K562 (cell line): ENCODE data around the gene FKBP2.
A peak's percentile ranks its signal among the peaks of the same experiment; 100 is the strongest.

Experiments
- BHLHE40 ChIP-seq: IDR thresholded peaks from 2 replicates; pipeline ENCODE4 v1.6.1; 2011; ENCODE audit warnings: low read length, improper control_type of control experiment
- HDAC6 ChIP-seq: IDR thresholded peaks from 2 replicates; pipeline ENCODE4 v1.6.1; 2012; ENCODE audit warnings: low read depth, mild to moderate bottlenecking, control low read depth, inconsistent platforms, low read length, moderate library complexity
- HNRNPH1 ChIP-seq: fragments of 200-400 bp; formaldehyde crosslinking; optimal IDR thresholded peaks from 2 replicates; pipeline ENCODE3; 2017; ENCODE audit warnings: low read depth, mild to moderate bottlenecking, low read length, moderate library complexity
- HNRNPK ChIP-seq: fragments of 200-400 bp; formaldehyde crosslinking; IDR thresholded peaks from one replicate; pipeline ENCODE4 v1.6.1; 2018; ENCODE audit warnings: mild to moderate bottlenecking, low read depth, low read length; ENCODE audit not compliant: poor library complexity, severe bottlenecking
- KAT7 ChIP-seq: sonication (generic); formaldehyde crosslinking; IDR thresholded peaks from 2 replicates; pipeline ENCODE4 v1.8.0; 2022; ENCODE audit warnings: missing genetic modification reagents, mild to moderate bottlenecking, borderline replicate concordance
- L3MBTL2 ChIP-seq: fragments of 450-650 bp; IDR thresholded peaks from 2 replicates; pipeline ENCODE4 v1.6.1; 2016; ENCODE audit warnings: mild to moderate bottlenecking, moderate library complexity
- MYC ChIP-seq, 2 experiments: fragments of 250-450 bp in 1 of 2; sonication (Bioruptor Pico) in 1 of 2; IDR thresholded peaks; 2 replicates each; pipeline versions ENCODE4 v1.5.1 to v1.6.1; 2012 to 2021; ENCODE audit warnings: low read depth in 2 of 2, borderline replicate concordance in 1 of 2, improper control_type of control experiment in 1 of 2, low read length in 1 of 2, mild to moderate bottlenecking in 1 of 2, moderate library complexity in 1 of 2
- POLR2G ChIP-seq: fragments of 200-400 bp; formaldehyde crosslinking; IDR thresholded peaks from 2 replicates; pipeline ENCODE4 v1.6.1; 2017; ENCODE audit warnings: low read depth, mild to moderate bottlenecking, antibody characterized with exemption, low read length, moderate library complexity
- REST ChIP-seq, 2 experiments: fragments of 450-650 bp; formaldehyde crosslinking in 1 of 2; IDR thresholded peaks; 2 replicates each; pipeline versions ENCODE4 v1.4.0 to v1.6.1; 2014 to 2020; ENCODE audit warnings: mild to moderate bottlenecking in 2 of 2, borderline replicate concordance in 1 of 2, low read depth in 1 of 2
- RFX5 ChIP-seq: IDR thresholded peaks from 2 replicates; pipeline ENCODE4 v1.6.1; 2011; ENCODE audit warnings: low read depth, mild to moderate bottlenecking, improper control_type of control experiment, low read length
- STAG1 ChIP-seq: sonication (generic); formaldehyde crosslinking; IDR thresholded peaks from 2 replicates; pipeline ENCODE4 v1.5.0; 2020; ENCODE audit warnings: missing genetic modification reagents, borderline replicate concordance
- ZNF77 ChIP-seq: fragments of 250-450 bp; sonication (Bioruptor Pico); IDR thresholded peaks from 2 replicates; pipeline ENCODE4 v1.5.0; 2020

- TF ChIP-seq KAT7 (CRISPR knock-in tag) (no peak), REST (IDR thresholded peaks at IDR 0.05; ENCODE audit: borderline replicate concordance) (no peak), REST (CRISPR knock-in tag; IDR thresholded peaks at IDR 0.05; ENCODE audit: low read depth) (no peak), BHLHE40 (no peak), HNRNPK (no peak), HNRNPH1 (no peak), RFX5 (no peak), POLR2G (peak; percentile 49; the same call in 1 of the 2 replicates), L3MBTL2 (no peak), ZNF77 (CRISPR knock-in tag) (no peak), MYC (IDR thresholded peaks at IDR 0.05; ENCODE audit: low read depth, low read length) (no peak), MYC (CRISPR knock-in tag; IDR thresholded peaks at IDR 0.05; ENCODE audit: borderline replicate concordance, low read depth) (no peak), STAG1 (no peak), HDAC6 (no peak)
Measured at GRCh38 chr11:64262271-64263002, 21.5 kb downstream of the FKBP2 start.
